ENCODE results near the gene SCP2. TPM values are rescaled to one million over a fixed set of nuclear protein-coding genes. Genes with fewer than 3 reads are reported as not detected.

Gene SCP2
- polyA plus RNA-seq, 1 of the 3 experiments (the other 2 are of a cell fraction), result 49.5 TPM

DNA sequence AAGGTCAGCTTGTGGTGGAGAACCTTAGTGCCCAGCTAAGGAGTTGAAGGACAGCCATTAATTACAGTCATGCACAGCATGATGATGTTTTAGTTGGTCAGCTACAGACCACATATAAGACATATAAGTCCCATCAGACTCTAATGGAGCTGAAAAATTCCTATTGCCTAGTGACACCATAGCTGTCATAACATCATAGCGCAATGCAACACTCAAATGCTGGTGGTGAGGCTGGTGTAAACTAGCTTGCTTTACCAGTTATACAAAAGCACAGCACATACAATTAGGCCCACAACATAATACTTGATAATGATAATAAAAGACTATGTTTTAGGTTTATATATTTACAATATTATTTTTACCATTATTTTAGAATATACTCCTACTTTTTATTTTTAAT lies 9.5 kb upstream of the SCP2 start:
- Histone ChIP-seq H3K9ac (no peak overlapping the region), H3K4me1 (ENCODE audit: control insufficient read depth in 1 of 2, insufficient read depth in 2 of 2, low read depth in 1 of 2, low read length in 1 of 2) (no peaks in the 10 kb centered on the region), H3K4me2 (no peak overlapping the region), H3K9me2 (no peaks in the 10 kb centered on the region), H3K9me3 (no peaks in the 10 kb centered on the region), H2AFZ (ENCODE audit: low read depth) (no peak overlapping the region), H3K27ac (ENCODE audit: low read depth in 2 of 2, low read length in 1 of 2) (no peak overlapping the region), H3K36me3 (replicated peaks in 1 of 2; ENCODE audit: control insufficient read depth in 1 of 2, insufficient read depth in 2 of 2, low read length in 1 of 2) (no peaks in the 10 kb centered on the region), H3K79me2 (ENCODE audit: insufficient read depth) (no peaks in the 10 kb centered on the region), H3F3A (replicated peaks; ENCODE audit: insufficient read depth) (no peaks in the 10 kb centered on the region), H4K20me1 (ENCODE audit: insufficient read depth) (no peaks in the 10 kb centered on the region), H3K4me3 (ENCODE audit: low read depth in 2 of 2, low read length in 1 of 2) (no peak overlapping the region), H3K27me3 (ENCODE audit: insufficient read depth) (no peaks in the 10 kb centered on the region)
- WGBS (ENCODE audit: low lambda C conversion rate), result 94% methylated on average over 1 of the region's 1 CpG
- no peak for DNase-seq
- ChIA-PET CTCF (interaction anchor here (1.0 to 2.4 kb wide), 3 partner anchors 12 to 269 kb away, joined by 3 to 10 read pairs (median 3); no protein-coding TSS in a partner anchor), POLR2A (no interaction called here)
- TF ChIP-seq EZH2phosphoT487 (IDR thresholded peaks at IDR 0.05; ENCODE audit: borderline replicate concordance, low read depth) (no peak), IRF3 (IDR thresholded peaks at IDR 0.05; ENCODE audit: low read depth, low read length) (no peak), TEAD4 (IDR thresholded peaks at IDR 0.05; ENCODE audit: borderline replicate concordance, insufficient read depth) (no peak), RFX5 (IDR thresholded peaks at IDR 0.05; ENCODE audit: low read length) (no peak), RAD21 (IDR thresholded peaks at IDR 0.05; ENCODE audit: low read length) (no peak), RXRA (IDR thresholded peaks at IDR 0.05; ENCODE audit: borderline replicate concordance, low read depth) (no peak), ELF1 (IDR thresholded peaks at IDR 0.05) (no peak), MXI1 (IDR thresholded peaks at IDR 0.05; ENCODE audit: low read depth, low read length) (no peak), SIN3A (IDR thresholded peaks at IDR 0.05; ENCODE audit: borderline replicate concordance, low read depth, low read length) (no peak), TCF12 (IDR thresholded peaks at IDR 0.05) (no peak), JUND (IDR thresholded peaks at IDR 0.05) (no peak), NRF1 (IDR thresholded peaks at IDR 0.05; ENCODE audit: low read depth, low read length) (no peak), EP300 (IDR thresholded peaks at IDR 0.05; ENCODE audit: borderline replicate concordance in 1 of 2, low read depth in 1 of 2, low read length in 1 of 2) (no peak)
- TF ChIP-seq, protein P1, sequence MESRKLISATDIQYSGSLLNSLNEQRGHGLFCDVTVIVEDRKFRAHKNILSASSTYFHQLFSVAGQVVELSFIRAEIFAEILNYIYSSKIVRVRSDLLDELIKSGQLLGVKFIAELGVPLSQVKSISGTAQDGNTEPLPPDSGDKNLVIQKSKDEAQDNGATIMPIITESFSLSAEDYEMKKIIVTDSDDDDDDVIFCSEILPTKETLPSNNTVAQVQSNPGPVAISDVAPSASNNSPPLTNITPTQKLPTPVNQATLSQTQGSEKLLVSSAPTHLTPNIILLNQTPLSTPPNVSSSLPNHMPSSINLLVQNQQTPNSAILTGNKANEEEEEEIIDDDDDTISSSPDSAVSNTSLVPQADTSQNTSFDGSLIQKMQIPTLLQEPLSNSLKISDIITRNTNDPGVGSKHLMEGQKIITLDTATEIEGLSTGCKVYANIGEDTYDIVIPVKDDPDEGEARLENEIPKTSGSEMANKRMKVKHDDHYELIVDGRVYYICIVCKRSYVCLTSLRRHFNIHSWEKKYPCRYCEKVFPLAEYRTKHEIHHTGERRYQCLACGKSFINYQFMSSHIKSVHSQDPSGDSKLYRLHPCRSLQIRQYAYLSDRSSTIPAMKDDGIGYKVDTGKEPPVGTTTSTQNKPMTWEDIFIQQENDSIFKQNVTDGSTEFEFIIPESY (IDR thresholded peaks at IDR 0.05; ENCODE audit: borderline replicate concordance, low read depth), result no peak
- TF ChIP-seq, protein P2, sequence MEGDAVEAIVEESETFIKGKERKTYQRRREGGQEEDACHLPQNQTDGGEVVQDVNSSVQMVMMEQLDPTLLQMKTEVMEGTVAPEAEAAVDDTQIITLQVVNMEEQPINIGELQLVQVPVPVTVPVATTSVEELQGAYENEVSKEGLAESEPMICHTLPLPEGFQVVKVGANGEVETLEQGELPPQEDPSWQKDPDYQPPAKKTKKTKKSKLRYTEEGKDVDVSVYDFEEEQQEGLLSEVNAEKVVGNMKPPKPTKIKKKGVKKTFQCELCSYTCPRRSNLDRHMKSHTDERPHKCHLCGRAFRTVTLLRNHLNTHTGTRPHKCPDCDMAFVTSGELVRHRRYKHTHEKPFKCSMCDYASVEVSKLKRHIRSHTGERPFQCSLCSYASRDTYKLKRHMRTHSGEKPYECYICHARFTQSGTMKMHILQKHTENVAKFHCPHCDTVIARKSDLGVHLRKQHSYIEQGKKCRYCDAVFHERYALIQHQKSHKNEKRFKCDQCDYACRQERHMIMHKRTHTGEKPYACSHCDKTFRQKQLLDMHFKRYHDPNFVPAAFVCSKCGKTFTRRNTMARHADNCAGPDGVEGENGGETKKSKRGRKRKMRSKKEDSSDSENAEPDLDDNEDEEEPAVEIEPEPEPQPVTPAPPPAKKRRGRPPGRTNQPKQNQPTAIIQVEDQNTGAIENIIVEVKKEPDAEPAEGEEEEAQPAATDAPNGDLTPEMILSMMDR (IDR thresholded peaks at IDR 0.05), result no peak

Data from SK-N-SH (cell line).